ENCODE measurements around the gene S100Z. TPM values are rescaled to one million over a fixed set of nuclear protein-coding genes. Genes with fewer than 3 reads are reported as not detected.

S100Z gene
- total and polyA plus RNA-seq, 2 of the 8 experiments (the other 6 are each of a cell fraction or from before 2014, with no cell fraction given): 0.30 TPM; not detected in 1

DNA sequence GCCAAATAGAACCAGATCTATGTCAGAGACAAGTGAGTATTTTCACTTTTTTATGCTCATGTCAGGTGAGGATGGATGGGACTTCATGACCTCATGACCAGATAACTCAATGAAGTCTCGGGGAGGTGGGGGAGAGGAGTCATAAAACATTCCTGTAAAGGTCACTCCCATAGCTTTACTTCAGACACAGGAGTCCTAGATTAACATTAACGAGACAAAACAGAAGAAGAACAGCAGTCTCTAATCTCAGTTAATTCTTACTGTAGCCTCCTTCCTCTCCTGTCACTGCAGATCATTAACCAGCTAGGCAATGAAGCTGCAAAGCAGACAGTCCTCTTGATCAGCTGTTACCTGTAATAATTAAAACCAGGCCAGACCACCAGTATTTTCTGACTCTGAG lies 114.2 kb downstream of the S100Z start:
- H3K27me3 ChIP-seq (replicated peaks in 1 of 4; ENCODE audit: control insufficient read depth in 3 of 4, extremely low read depth in 1 of 4, insufficient read depth in 3 of 4, low read length in 3 of 4): no peaks in the 10 kb centered on the region; a peak in 1 of 7 replicates
- no peak overlapping the region for H2AK5ac ChIP-seq (ENCODE audit: low read depth, low read length)
- H4K5ac ChIP-seq (ENCODE audit: insufficient read length, low read depth, low read length): no peak overlapping the region
- H3K4ac ChIP-seq (replicated peaks; ENCODE audit: insufficient read length, low read depth, low read length): no peak overlapping the region
- H2BK15ac ChIP-seq (ENCODE audit: low read length): no peak overlapping the region
- peaks cover 0 to 2% (median under 1%) of the 10 kb centered on the region in 4 experiments; a peak in 2 of 7 replicates for H3K4me1 ChIP-seq (replicated peaks in 1 of 4; ENCODE audit: control insufficient read depth in 3 of 4, insufficient read depth in 4 of 4, low read length in 3 of 4)
- ChIA-PET CTCF (ENCODE audit: partially characterized antibody) (interaction anchor here (0.7 to 1.3 kb wide), 3 partner anchors 11 to 195 kb away, joined by 3 read pairs; no protein-coding TSS in a partner anchor), POLR2A (ENCODE audit: partially characterized antibody) (no interaction called here)
- H3K14ac ChIP-seq (ENCODE audit: insufficient read length): no peak overlapping the region
- H2BK12ac ChIP-seq (ENCODE audit: low read depth, low read length): no peak overlapping the region
- no peak overlapping the region for H2AFZ ChIP-seq (ENCODE audit: low read length)
- no peaks in the 10 kb centered on the region for H3K23me2 ChIP-seq (ENCODE audit: low read depth, low read length)
- H3K79me2 ChIP-seq (ENCODE audit: control insufficient read depth in 1 of 2, insufficient read depth in 2 of 2, low read length in 2 of 2): no peaks in the 10 kb centered on the region
- FAIRE-seq: no peak
- no peak overlapping the region for H4K91ac ChIP-seq (replicated peaks; ENCODE audit: insufficient read length, low read length)
- H3K56ac ChIP-seq (replicated peaks; ENCODE audit: insufficient read length, low read depth, low read length): no peak overlapping the region
- no peak for DNase-seq (ENCODE audit: low read depth in 1 of 2, low spot score in 2 of 2)
- H2BK5ac ChIP-seq (ENCODE audit: low read depth, low read length): no peak overlapping the region
- H3K18ac ChIP-seq (ENCODE audit: extremely low read depth, low read length): no peak overlapping the region
- H4K8ac ChIP-seq (ENCODE audit: extremely low read depth, insufficient read depth, low read length): no peak overlapping the region
- no peaks in the 10 kb centered on the region for H4K20me1 ChIP-seq (replicated peaks in 1 of 2; ENCODE audit: control insufficient read depth in 1 of 2, insufficient read depth in 2 of 2, low read length in 2 of 2)
- H3K23ac ChIP-seq (ENCODE audit: insufficient read length): no peak overlapping the region
- WGBS, 2 experiments (ENCODE audit: extremely low coverage in 1 of 2, insufficient coverage in 1 of 2, insufficient read length in 1 of 2, insufficient replicate concordance in 2 of 2, low coverage in 1 of 2, low lambda C conversion rate in 2 of 2, missing lambda C conversion rate in 1 of 2): 90% methylated on average over 2 of the region's 2 CpGs; no CpG with 5 or more reads in 1 of the 2 experiments
- H3K79me1 ChIP-seq (ENCODE audit: low read depth, low read length): no peaks in the 10 kb centered on the region
- no peak overlapping the region for H3K4me3 ChIP-seq (ENCODE audit: extremely low read depth in 1 of 4, insufficient read depth in 2 of 4, low read depth in 3 of 4, low read length in 4 of 4)
- H2BK120ac ChIP-seq (replicated peaks; ENCODE audit: low read depth, low read length): no peak overlapping the region
- H3K4me2 ChIP-seq (ENCODE audit: insufficient read depth in 1 of 2, low read depth in 2 of 2, low read length in 2 of 2): no peak overlapping the region
- H3K9ac ChIP-seq (replicated peaks in 1 of 4; ENCODE audit: extremely low read depth in 1 of 4, low read depth in 3 of 4, low read length in 3 of 4): no peak overlapping the region
- no peaks in the 10 kb centered on the region for H3K9me3 ChIP-seq (ENCODE audit: insufficient read depth in 2 of 2, low read depth in 1 of 2, low read length in 1 of 2)
- no peaks in the 10 kb centered on the region for H3K36me3 ChIP-seq (ENCODE audit: control insufficient read depth in 2 of 4, insufficient read depth in 4 of 4, low read length in 3 of 4)
- no peak for TF ChIP-seq SIRT6 (IDR thresholded peaks at IDR 0.05; ENCODE audit: low read length)
- H3K27ac ChIP-seq (ENCODE audit: low read depth, low read length): no peak overlapping the region
- H2BK20ac ChIP-seq (ENCODE audit: low read length): no peak overlapping the region

Small RNA genes within 50 kb of the gene (small RNA-seq; reads per million reads assigned to genes)
- not detected for gene RN7SL208P (ENCODE audit: insufficient read depth)
- not detected for gene RNU6ATAC36P (ENCODE audit: insufficient read depth)

Other genes starting within 250 kb of the S100Z start
- gene F2RL2, start 226.6 kb upstream of the S100Z start, total RNA-seq (2021; fragmentation: NEBNext Ultra II Directional; extraction: Animal tissue kit (Norgen Biotek cat#: 25700)): 0.07 and 0.10 TPM in 2 replicates
- 0.03 and 0.13 TPM in 2 replicates for gene F2RL2, start 226.6 kb upstream of the S100Z start, polyA plus RNA-seq (2011; rRNA removed)
- 23.8 and 25.0 TPM in 2 replicates for gene F2R, start 133.9 kb upstream of the S100Z start, total RNA-seq (2021; fragmentation: NEBNext Ultra II Directional; extraction: Animal tissue kit (Norgen Biotek cat#: 25700))
- 24.8 and 29.1 TPM in 2 replicates for gene F2R, start 133.9 kb upstream of the S100Z start, polyA plus RNA-seq (2011; rRNA removed)
- 23.2 and 23.5 TPM in 2 replicates for gene F2RL1, start 31.0 kb upstream of the S100Z start, total RNA-seq (2021; fragmentation: NEBNext Ultra II Directional; extraction: Animal tissue kit (Norgen Biotek cat#: 25700))
- 18.5 and 26.6 TPM in 2 replicates for gene F2RL1, start 31.0 kb upstream of the S100Z start, polyA plus RNA-seq (2011; rRNA removed)
- gene CRHBP, start 103.0 kb downstream of the S100Z start, total RNA-seq (2021; fragmentation: NEBNext Ultra II Directional; extraction: Animal tissue kit (Norgen Biotek cat#: 25700)): not detected in 2 replicates
- gene CRHBP, start 103.0 kb downstream of the S100Z start, polyA plus RNA-seq (2011; rRNA removed): 0.30 and 0.42 TPM in 2 replicates
- 18.7 and 19.0 TPM in 2 replicates for gene AGGF1, start 180.4 kb downstream of the S100Z start, total RNA-seq (2021; fragmentation: NEBNext Ultra II Directional; extraction: Animal tissue kit (Norgen Biotek cat#: 25700))
- 7.1 and 7.3 TPM in 2 replicates for gene AGGF1, start 180.4 kb downstream of the S100Z start, polyA plus RNA-seq (2011; rRNA removed)
- 6.6 and 7.9 TPM in 2 replicates for gene ZBED3, start 237.3 kb downstream of the S100Z start, total RNA-seq (2021; fragmentation: NEBNext Ultra II Directional; extraction: Animal tissue kit (Norgen Biotek cat#: 25700))
- 7.3 and 9.4 TPM in 2 replicates for gene ZBED3, start 237.3 kb downstream of the S100Z start, polyA plus RNA-seq (2011; rRNA removed)